Karpas-422 (cell line): ENCODE results near the gene ITGA2B. TPM values are rescaled to one million over a fixed set of nuclear protein-coding genes. Genes with fewer than 3 reads are reported as not detected.

Experiments used
- small RNA-seq: library from RNA; depleted of rRNA; stranded (forward); fragments of <200 nt; gene quantifications from one replicate; pipeline ENCODE3, GENCODE V24; 2014
- total RNA-seq: library from RNA; depleted of rRNA; stranded (reverse); fragments of >200 nt; shearing (Covaris generic); gene quantifications from 2 replicates; pipeline ENCODE4 v1.2.3, GENCODE V29; 2014; ENCODE audit warnings: low replicate concordance; rRNA removed

The ITGA2B gene
- total RNA-seq, 1 experiment from 2014 or later, result 0.26 TPM

Small RNA genes within 50 kb of the gene (small RNA-seq; reads per million reads assigned to genes)
- not detected for gene RN7SL258P

Other genes with a start within 250 kb of the ITGA2B start
- 3.7 and 4.6 TPM in 2 replicates for gene HROB, start 247.7 kb downstream of the ITGA2B start, total RNA-seq
- not detected in 2 replicates for gene ASB16, start 218.9 kb downstream of the ITGA2B start, total RNA-seq
- 29.3 and 36.5 TPM in 2 replicates for gene TMUB2, start 202.7 kb downstream of the ITGA2B start, total RNA-seq
- 29.0 and 54.7 TPM in 2 replicates for gene ATXN7L3, start 189.8 kb downstream of the ITGA2B start, total RNA-seq
- 57.8 and 150 TPM in 2 replicates for gene UBTF, start 170.0 kb downstream of the ITGA2B start, total RNA-seq
- 0.14 and 0.19 TPM in 2 replicates for gene SLC4A1, start 121.5 kb downstream of the ITGA2B start, total RNA-seq
- 1.5 and 2.3 TPM in 2 replicates for gene RUNDC3A, start 81.0 kb downstream of the ITGA2B start, total RNA-seq
- gene SLC25A39, start 64.8 kb downstream of the ITGA2B start, total RNA-seq, result 78.7 and 163 TPM in 2 replicates
- 194 and 327 TPM in 2 replicates for gene GRN, start 44.3 kb downstream of the ITGA2B start, total RNA-seq
- 0.40 and 1.2 TPM in 2 replicates for gene FAM171A2, start 25.8 kb downstream of the ITGA2B start, total RNA-seq
- gene GPATCH8, start 113.8 kb upstream of the ITGA2B start, total RNA-seq, result 22.3 and 23.2 TPM in 2 replicates
- gene FZD2, start 167.8 kb upstream of the ITGA2B start, total RNA-seq, result 0.56 and 2.4 TPM in 2 replicates